SK-N-DZ (cell line): ENCODE measurements around the gene AATF.

Experiments
- DNase-seq: peaks from one replicate; pipeline ENCODE4 v3.0.0-alpha.2; 2015; ENCODE audit warnings: low spot score

The AATF gene

GRCh38 chr17:36940313-36941264 lies 8.2 kb upstream of the AATF start:
- no peak for DNase-seq

GRCh38 chr17:36941265-36942010 lies 7.3 kb upstream of the AATF start:
- DNase-seq, result no peak

GRCh38 chr17:36942019-36942599 lies 6.6 kb upstream of the AATF start:
- no peak for DNase-seq

- DNase-seq, result no peak
Measured at GRCh38 chr17:36942631-36943125, 6.1 kb upstream of the AATF start.

- no peak for DNase-seq
Measured at GRCh38 chr17:36943250-36944191, 5.2 kb upstream of the AATF start.

- DNase-seq, result no peak
Measured at GRCh38 chr17:36944553-36944952, 4.2 kb upstream of the AATF start.

GRCh38 chr17:36945140-36945539 lies 3.6 kb upstream of the AATF start:
- no peak for DNase-seq

GRCh38 chr17:36945959-36946725 lies 2.6 kb upstream of the AATF start:
- DNase-seq, result no peak

- DNase-seq, result no peak
Measured at GRCh38 chr17:36946726-36947091, 2.0 kb upstream of the AATF start.

- no peak for DNase-seq
Measured at GRCh38 chr17:36947922-36948716, 635 bp upstream of the AATF start.

GRCh38 chr17:36949461-36949927 lies 740 bp downstream of the AATF start:
- no peak for DNase-seq

- no peak for DNase-seq
Measured at GRCh38 chr17:36950027-36950426, 1.3 kb downstream of the AATF start.

GRCh38 chr17:36951084-36951789 lies 2.5 kb downstream of the AATF start:
- no peak for DNase-seq

- DNase-seq, result no peak
Measured at GRCh38 chr17:36971508-36971907, 22.8 kb downstream of the AATF start.

GRCh38 chr17:36972186-36972700 lies 23.5 kb downstream of the AATF start:
- DNase-seq, result no peak

GRCh38 chr17:36972905-36973304 lies 24.2 kb downstream of the AATF start:
- no peak for DNase-seq

GRCh38 chr17:36975922-36976515 lies 27.3 kb downstream of the AATF start:
- no peak for DNase-seq

- DNase-seq, result no peak
Measured at GRCh38 chr17:36977066-36977465, 28.3 kb downstream of the AATF start.
